Measurements from ENCODE around the gene LCN10.

LCN10 gene

DNA sequence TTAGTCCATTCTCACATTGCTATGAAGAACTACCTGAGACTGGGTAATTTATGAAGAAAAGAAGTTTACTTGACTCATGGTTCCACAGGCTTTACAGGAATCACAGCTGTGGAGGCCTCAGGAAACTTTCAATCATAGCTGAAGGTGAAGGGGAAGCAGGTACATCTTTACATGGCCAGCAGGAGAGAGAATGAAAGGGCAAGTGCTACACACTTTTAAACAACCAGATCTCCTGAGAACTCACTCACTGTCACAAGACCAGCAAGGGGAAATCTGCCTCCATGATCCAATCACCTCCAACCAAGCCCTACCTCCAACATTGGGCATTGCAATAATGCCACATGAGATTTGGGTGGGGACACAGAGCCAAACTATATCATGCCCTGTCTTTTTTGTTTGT lies 9.1 kb upstream of the LCN10 start:
- H3K27me3 ChIP-seq (ENCODE audit: control insufficient read depth in 1 of 2, insufficient read depth in 2 of 2, low read length in 2 of 2), result peaks cover 0 to 5% of the 10 kb centered on the region in 2 donors
- no peak overlapping the region for H3K27ac ChIP-seq (ENCODE audit: low read depth, low read length)
- no peaks in the 10 kb centered on the region for H3K9me3 ChIP-seq (ENCODE audit: low read length)
- no peak overlapping the region for H3K4me3 ChIP-seq (ENCODE audit: low read depth in 1 of 2, low read length in 2 of 2)
- H3K4me1 ChIP-seq (ENCODE audit: insufficient read depth, low read length), result no peaks in the 10 kb centered on the region
- no peaks in the 10 kb centered on the region for H3K36me3 ChIP-seq (ENCODE audit: insufficient read depth, low read length)
- no peak overlapping the region for H3K9ac ChIP-seq (ENCODE audit: low read length)

DNA sequence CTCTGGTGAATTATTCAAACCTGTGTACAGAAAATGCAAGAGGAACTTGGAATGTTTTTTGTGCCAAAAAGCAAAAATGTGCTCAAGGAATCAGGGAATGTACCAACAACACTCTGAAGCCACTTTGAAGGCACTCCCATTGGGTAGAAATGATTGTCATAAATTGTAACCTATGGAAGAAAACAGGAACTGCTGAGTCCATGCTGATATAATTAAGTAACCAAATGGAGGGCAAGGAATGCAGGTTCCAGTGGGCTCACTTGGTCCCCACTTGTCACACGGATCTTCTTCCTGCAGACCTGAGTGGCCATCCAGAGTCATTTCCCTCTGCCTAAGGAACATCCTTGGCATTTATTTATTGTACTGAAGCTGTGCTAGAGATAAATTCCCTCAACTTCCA lies 8.5 kb upstream of the LCN10 start:
- Histone ChIP-seq H3K9me3 (ENCODE audit: low read length) (no peaks in the 10 kb centered on the region), H3K36me3 (ENCODE audit: insufficient read depth, low read length) (no peaks in the 10 kb centered on the region), H3K27ac (ENCODE audit: low read depth, low read length) (no peak overlapping the region), H3K9ac (ENCODE audit: low read length) (no peak overlapping the region), H3K27me3 (ENCODE audit: control insufficient read depth in 1 of 2, insufficient read depth in 2 of 2, low read length in 2 of 2) (peaks cover 0 to 5% of the 10 kb centered on the region in 2 donors), H3K4me3 (ENCODE audit: low read depth in 1 of 2, low read length in 2 of 2) (no peak overlapping the region), H3K4me1 (ENCODE audit: insufficient read depth, low read length) (no peaks in the 10 kb centered on the region)

DNA sequence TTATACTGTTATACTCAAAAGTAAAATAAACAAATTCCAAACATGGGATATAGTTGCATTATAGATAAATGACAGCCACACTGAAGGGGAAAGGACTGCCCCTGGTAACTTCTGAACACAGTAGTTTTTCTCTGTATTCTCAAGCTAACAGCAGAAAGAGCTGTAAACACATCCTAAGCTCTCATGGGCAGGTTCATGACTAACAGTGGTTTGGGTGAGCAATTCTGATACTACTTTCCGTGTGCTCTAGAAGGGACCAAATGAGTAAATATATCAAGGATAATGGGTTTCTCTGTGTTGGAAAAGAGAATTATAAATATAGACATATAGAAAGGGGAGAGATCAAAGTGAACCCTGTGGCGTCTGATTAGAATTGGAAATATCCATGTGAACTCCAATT lies 7.8 kb upstream of the LCN10 start:
- no peaks in the 10 kb centered on the region for H3K36me3 ChIP-seq (ENCODE audit: insufficient read depth, low read length)
- no peak overlapping the region for H3K27ac ChIP-seq (ENCODE audit: low read depth, low read length)
- no peaks in the 10 kb centered on the region for H3K9me3 ChIP-seq (ENCODE audit: low read length)
- no peaks in the 10 kb centered on the region for H3K4me1 ChIP-seq (ENCODE audit: insufficient read depth, low read length)
- H3K9ac ChIP-seq (ENCODE audit: low read length), result no peak overlapping the region
- peaks cover 0 to 5% of the 10 kb centered on the region in 2 donors for H3K27me3 ChIP-seq (ENCODE audit: control insufficient read depth in 1 of 2, insufficient read depth in 2 of 2, low read length in 2 of 2)
- no peak overlapping the region for H3K4me3 ChIP-seq (ENCODE audit: low read depth in 1 of 2, low read length in 2 of 2)

DNA sequence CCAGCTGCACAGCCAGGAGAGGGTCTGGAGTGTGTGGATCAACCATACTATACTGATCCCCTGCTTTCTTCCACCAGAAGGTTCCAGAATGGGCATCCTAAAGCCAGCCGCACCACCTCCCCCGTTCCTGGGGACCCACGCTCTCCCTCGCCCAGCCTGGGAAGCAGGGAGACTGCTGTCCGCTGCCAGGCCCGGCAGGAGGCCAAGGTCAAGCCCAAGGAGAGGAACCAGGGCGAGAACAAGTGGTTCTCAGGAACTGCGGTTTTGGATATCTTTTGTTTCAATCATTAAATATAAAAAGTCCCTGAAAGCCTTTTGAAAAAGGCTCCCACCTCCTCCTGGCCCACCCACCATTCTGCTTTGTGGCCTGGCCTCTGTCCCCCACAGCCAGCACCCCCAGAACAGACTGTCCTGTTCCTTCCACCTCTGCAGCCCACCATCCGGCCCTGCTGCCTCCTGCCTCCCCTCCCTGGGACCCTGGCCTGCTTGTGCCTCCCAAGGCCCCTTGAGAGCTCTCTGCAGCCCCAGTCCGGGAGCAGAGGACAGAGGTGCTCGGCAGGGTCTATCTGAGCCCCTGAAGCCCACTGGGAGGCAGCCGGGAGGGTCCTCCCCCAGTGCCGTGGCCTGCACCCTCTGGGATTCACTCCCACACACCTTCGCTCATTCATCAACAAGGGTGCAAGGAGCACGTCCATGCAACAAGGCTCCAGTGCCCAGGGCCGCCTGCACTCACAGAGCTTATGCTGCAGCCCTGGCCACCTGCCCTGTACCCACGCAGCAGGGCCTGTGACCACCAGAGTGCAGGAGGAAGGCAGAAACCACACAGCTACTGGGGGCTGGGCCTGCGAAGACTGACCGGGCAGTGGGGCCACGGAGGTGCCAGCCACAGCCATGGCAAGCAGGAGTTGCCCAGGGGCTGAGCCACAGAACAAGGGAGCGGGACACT lies 6.2 kb upstream of the LCN10 start:
- Histone ChIP-seq H3K27ac (ENCODE audit: low read depth, low read length) (no peak overlapping the region), H3K4me1 (ENCODE audit: insufficient read depth, low read length) (no peaks in the 10 kb centered on the region), H3K27me3 (ENCODE audit: control insufficient read depth in 1 of 2, insufficient read depth in 2 of 2, low read length in 2 of 2) (peaks cover 0 to 9% of the 10 kb centered on the region in 2 donors), H3K9me3 (ENCODE audit: low read length) (no peaks in the 10 kb centered on the region), H3K9ac (ENCODE audit: low read length) (no peak overlapping the region), H3K36me3 (ENCODE audit: insufficient read depth, low read length) (no peaks in the 10 kb centered on the region), H3K4me3 (ENCODE audit: low read depth in 1 of 2, low read length in 2 of 2) (no peak overlapping the region)

DNA sequence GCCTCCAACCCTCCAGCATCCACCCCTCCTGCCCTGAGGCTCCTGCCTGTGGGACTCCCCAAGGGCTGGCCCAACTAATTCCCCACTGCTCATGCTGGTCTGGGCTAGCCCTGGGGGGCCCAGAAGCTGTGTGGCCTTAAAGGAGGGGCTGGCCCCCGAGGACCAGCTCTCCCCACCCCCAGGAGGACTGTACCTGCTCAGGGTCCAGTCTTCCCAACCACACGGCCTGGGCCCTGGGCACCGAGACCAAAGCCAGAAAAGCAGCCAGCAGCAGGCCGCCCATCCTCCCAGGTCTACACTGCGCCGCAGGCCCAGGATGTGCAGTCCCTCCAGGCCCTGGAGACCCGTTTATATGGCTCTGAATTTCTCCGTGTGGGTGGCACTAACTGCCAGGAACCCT lies 5.5 kb upstream of the LCN10 start, which contains the start of gene LCN6:
LCN6 (minus strand) TSS at position 325 of the 400 bp plus-strand sequence; CDS start at position 283, 42 bp downstream.
- Histone ChIP-seq H3K36me3 (ENCODE audit: insufficient read depth, low read length) (no peaks in the 10 kb centered on the region), H3K27me3 (ENCODE audit: control insufficient read depth in 1 of 2, insufficient read depth in 2 of 2, low read length in 2 of 2) (peaks cover 7 to 16% of the 10 kb centered on the region in 2 donors), H3K27ac (ENCODE audit: low read depth, low read length) (no peak within 1 kb of the TSS), H3K9me3 (ENCODE audit: low read length) (no peaks in the 10 kb centered on the region), H3K9ac (ENCODE audit: low read length) (no peak within 1 kb of the TSS), H3K4me3 (ENCODE audit: low read depth in 1 of 2, low read length in 2 of 2) (no peak within 1 kb of the TSS), H3K4me1 (ENCODE audit: insufficient read depth, low read length) (no peaks in the 10 kb centered on the region)

DNA sequence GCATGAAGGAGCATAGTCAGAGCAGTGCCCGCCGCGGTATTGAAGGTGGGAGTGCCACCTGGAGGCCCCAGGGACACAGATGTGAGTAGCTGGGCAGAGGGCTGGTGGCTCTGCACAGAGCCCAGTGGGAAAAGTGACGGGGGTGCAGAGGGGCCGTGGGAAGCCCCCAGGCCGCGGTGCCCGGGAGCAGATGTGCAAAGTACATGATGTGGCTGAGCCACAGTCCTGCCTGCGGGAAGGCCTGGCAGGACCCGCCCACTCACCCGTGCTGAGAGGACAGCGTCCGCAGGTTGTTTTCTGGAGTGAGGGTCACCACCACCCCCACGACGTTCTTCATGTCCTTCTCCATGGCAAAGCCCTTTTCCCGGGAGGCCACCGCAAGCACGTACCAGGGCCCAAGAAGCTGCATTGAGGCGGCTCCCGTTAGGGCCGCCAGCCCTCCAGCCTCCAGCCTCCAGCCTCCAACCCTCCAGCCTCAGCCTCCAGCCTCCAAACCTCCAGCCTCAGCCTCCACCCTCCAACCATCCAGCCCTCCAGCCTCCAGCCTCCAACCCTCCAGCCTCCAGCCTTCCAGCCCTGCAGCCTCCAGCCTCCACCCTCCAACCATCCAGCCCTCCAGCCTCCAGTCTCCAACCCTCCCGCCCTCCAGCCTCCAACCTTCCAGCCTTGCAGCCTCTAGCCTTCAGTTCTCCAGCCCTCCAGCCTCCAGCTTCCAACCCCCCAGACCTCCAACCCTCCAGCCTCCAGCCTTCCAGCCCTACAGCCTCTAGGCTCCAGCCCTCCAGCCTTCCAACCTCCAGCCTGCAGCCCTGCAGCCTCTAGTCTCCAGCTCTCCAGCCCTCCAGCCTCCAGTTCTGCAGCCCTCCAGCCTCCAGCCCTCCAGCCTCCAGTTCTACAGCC lies 4.7 kb upstream of the LCN10 start:
- Histone ChIP-seq H3K36me3 (ENCODE audit: insufficient read depth, low read length) (no peaks in the 10 kb centered on the region), H3K9ac (ENCODE audit: low read length) (no peak overlapping the region), H3K9me3 (ENCODE audit: low read length) (no peaks in the 10 kb centered on the region), H3K27ac (ENCODE audit: low read depth, low read length) (no peak overlapping the region), H3K4me1 (ENCODE audit: insufficient read depth, low read length) (no peaks in the 10 kb centered on the region), H3K27me3 (ENCODE audit: control insufficient read depth in 1 of 2, insufficient read depth in 2 of 2, low read length in 2 of 2) (peaks cover 7 to 24% of the 10 kb centered on the region in 2 donors), H3K4me3 (ENCODE audit: low read depth in 1 of 2, low read length in 2 of 2) (no peak overlapping the region)

DNA sequence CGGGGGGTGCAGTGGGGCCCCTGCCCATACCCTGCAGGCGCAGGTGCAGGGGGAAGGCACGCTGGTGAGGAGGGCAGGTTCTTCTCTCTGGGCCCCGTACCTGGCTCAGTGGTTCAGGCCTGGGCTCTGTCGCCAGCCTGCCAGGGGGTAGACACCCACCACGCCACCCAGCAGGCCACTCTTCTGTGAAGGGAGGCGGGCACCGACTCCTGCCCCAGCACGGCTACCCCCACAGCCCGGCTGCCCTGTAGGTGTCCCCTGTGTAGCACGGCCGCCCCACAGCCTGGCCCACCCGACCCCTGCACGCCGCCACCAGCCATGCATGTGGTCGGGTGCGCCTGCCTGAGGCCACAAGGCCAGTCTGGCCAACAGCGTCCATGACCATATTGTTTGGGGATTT lies 3.9 kb upstream of the LCN10 start:
- Histone ChIP-seq H3K9me3 (ENCODE audit: low read length) (no peaks in the 10 kb centered on the region), H3K36me3 (ENCODE audit: insufficient read depth, low read length) (no peaks in the 10 kb centered on the region), H3K4me3 (ENCODE audit: low read depth in 1 of 2, low read length in 2 of 2) (no peak overlapping the region), H3K9ac (ENCODE audit: low read length) (no peak overlapping the region), H3K4me1 (ENCODE audit: insufficient read depth, low read length) (no peaks in the 10 kb centered on the region), H3K27ac (ENCODE audit: low read depth, low read length) (no peak overlapping the region), H3K27me3 (ENCODE audit: control insufficient read depth in 1 of 2, insufficient read depth in 2 of 2, low read length in 2 of 2) (peaks cover 10 to 32% of the 10 kb centered on the region in 2 donors)

DNA sequence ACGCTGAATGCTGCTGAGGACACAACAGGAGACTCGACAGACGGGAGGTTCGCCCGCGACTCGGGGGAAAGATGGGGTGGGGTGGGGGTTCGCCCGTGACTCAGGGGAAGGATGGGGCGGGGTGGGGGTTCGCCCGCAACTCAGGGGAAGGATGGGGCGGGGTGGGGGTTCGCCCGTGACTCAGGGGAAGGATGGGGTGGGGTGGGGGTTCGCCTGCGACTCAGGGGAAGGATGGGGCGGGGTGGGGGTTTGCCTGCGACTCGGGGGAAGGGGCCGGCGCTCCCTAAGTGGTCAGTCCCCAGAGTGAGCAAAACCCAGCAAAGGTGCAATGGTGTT lies 3.4 kb upstream of the LCN10 start:
- Histone ChIP-seq H3K4me3 (ENCODE audit: low read depth in 1 of 2, low read length in 2 of 2) (no peak overlapping the region), H3K9me3 (ENCODE audit: low read length) (no peaks in the 10 kb centered on the region), H3K4me1 (ENCODE audit: insufficient read depth, low read length) (no peaks in the 10 kb centered on the region), H3K27ac (ENCODE audit: low read depth, low read length) (no peak overlapping the region), H3K27me3 (ENCODE audit: control insufficient read depth in 1 of 2, insufficient read depth in 2 of 2, low read length in 2 of 2) (peaks cover 13 to 37% of the 10 kb centered on the region in 2 donors), H3K36me3 (ENCODE audit: insufficient read depth, low read length) (no peaks in the 10 kb centered on the region), H3K9ac (ENCODE audit: low read length) (no peak overlapping the region)

DNA sequence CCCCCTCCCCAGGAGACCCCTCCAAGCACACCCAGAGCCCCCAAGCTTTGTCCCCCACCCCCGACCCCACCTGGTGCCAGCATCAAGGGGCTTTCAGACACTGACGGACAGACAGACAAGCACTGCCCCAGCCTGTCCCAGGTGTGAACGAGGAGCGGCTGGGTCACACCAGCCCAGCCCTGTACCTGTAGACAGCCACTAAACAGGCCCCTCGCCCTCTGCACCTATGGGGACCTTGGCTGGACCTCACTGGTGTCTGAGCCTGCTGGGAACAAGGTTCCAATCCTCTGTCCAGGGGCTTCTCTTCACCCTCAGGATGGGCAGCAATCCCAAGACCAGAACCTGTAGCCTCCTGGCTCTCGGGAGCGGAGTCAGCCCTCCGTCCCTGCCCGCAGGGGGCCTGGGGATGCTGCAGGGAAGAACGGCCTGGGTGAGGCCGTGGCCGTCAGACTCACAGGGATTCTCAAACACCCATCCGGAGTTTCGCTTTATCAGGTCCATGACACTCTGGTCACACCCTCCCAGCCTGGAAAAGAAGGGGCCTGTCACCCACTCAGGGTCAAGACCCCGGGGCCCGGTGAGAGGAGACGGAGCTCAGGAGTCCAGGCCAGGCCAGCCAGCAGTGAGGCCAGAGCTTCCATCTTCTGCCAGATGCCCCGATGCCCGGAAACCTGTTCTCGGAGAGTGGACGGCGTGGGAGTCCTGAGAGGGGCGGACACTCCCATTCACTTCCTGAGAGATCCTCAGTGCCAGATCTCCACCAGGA lies 2.8 kb upstream of the LCN10 start:
- Histone ChIP-seq H3K9me3 (ENCODE audit: low read length) (no peaks in the 10 kb centered on the region), H3K36me3 (ENCODE audit: insufficient read depth, low read length) (no peaks in the 10 kb centered on the region), H3K4me3 (ENCODE audit: low read depth in 1 of 2, low read length in 2 of 2) (no peak overlapping the region), H3K27ac (ENCODE audit: low read depth, low read length) (no peak overlapping the region), H3K4me1 (ENCODE audit: insufficient read depth, low read length) (no peaks in the 10 kb centered on the region), H3K9ac (ENCODE audit: low read length) (no peak overlapping the region), H3K27me3 (ENCODE audit: control insufficient read depth in 1 of 2, insufficient read depth in 2 of 2, low read length in 2 of 2) (peaks cover 13 to 42% of the 10 kb centered on the region in 2 donors)

DNA sequence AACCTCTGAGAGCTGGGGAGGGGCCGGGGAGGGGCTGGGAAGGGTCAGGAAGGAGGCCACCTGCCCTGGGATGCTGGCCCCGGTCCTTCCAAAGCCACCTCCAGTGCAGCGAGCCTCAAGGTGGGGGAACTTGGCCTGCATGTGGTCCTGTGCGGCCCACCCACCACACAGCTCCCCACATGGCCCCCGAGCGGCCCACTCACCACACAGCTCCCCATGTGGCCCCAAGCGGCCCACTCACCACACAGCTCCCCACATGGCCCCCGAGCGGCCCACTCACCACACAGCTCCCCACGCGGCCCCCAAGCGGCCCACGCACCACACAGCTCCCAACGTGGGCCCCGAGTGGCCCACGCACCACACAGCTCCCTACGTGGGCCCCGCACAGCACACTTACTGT lies 2.0 kb upstream of the LCN10 start:
- no peaks in the 10 kb centered on the region for H3K9me3 ChIP-seq (ENCODE audit: low read length)
- no peak overlapping the region for H3K9ac ChIP-seq (ENCODE audit: low read length)
- H3K27me3 ChIP-seq (ENCODE audit: control insufficient read depth in 1 of 2, insufficient read depth in 2 of 2, low read length in 2 of 2), result peaks cover 13 to 46% of the 10 kb centered on the region in 2 donors
- no peak overlapping the region for H3K4me3 ChIP-seq (ENCODE audit: low read depth in 1 of 2, low read length in 2 of 2)
- H3K4me1 ChIP-seq (ENCODE audit: insufficient read depth, low read length), result no peaks in the 10 kb centered on the region
- H3K36me3 ChIP-seq (ENCODE audit: insufficient read depth, low read length), result no peaks in the 10 kb centered on the region
- H3K27ac ChIP-seq (ENCODE audit: low read depth, low read length), result no peak overlapping the region

Data from muscle layer of colon (tissue), 2 donors.